Activated CD4-positive, alpha-beta T cell treated with anti-CD3 and anti-CD28 coated beads, Interleukin-2, amount 10 ng/mL, durations not matched to agents 24 days and 14 days (primary cell): Measurements from ENCODE around the gene MLLT1. TPM values are rescaled to one million over a fixed set of nuclear protein-coding genes. Genes with fewer than 3 reads are reported as not detected.

Source experiments
- total RNA-seq: library from RNA; stranded (reverse); gene quantifications from 2 replicates; pipeline ENCODE4 v1.2.3, GENCODE V29; 2022

Gene MLLT1
- total RNA-seq, 1 donor from 2014 or later = 74.3 TPM

Other genes with a start within 250 kb of the MLLT1 start
- 10.5 and 10.7 TPM in 2 replicates for gene RFX2, start 169.5 kb downstream of the MLLT1 start, total RNA-seq
- gene ACSBG2, start 144.3 kb downstream of the MLLT1 start, total RNA-seq = not detected in 2 replicates
- 0.28 TPM in 1 of 2 replicates, not detected in the other for gene ACER1, start 53.6 kb upstream of the MLLT1 start, total RNA-seq
- gene CLPP, start 81.6 kb upstream of the MLLT1 start, total RNA-seq = 190 and 192 TPM in 2 replicates
- 23.9 and 25.0 TPM in 2 replicates for gene ALKBH7, start 92.8 kb upstream of the MLLT1 start, total RNA-seq
- 1.5 and 1.8 TPM in 2 replicates for gene PSPN, start 96.0 kb upstream of the MLLT1 start, total RNA-seq
- 60.7 and 63.5 TPM in 2 replicates for gene GTF2F1, start 113.2 kb upstream of the MLLT1 start, total RNA-seq
- gene KHSRP, start 144.8 kb upstream of the MLLT1 start, total RNA-seq = 435 and 461 TPM in 2 replicates
- gene SLC25A41, start 153.8 kb upstream of the MLLT1 start, total RNA-seq = 0.19 and 0.24 TPM in 2 replicates
- gene SLC25A23, start 179.8 kb upstream of the MLLT1 start, total RNA-seq = 21.0 and 22.0 TPM in 2 replicates
- 0.26 and 0.33 TPM in 2 replicates for gene CRB3, start 184.3 kb upstream of the MLLT1 start, total RNA-seq
- gene DENND1C, start 201.8 kb upstream of the MLLT1 start, total RNA-seq = 63.7 and 67.6 TPM in 2 replicates
- gene TUBB4A, start 222.3 kb upstream of the MLLT1 start, total RNA-seq = 2.8 and 3.3 TPM in 2 replicates